Fibroblast of villous mesenchyme (primary cell): ENCODE measurements around the gene AGAP9. TPM values are rescaled to one million over a fixed set of nuclear protein-coding genes. Genes with fewer than 3 reads are reported as not detected.
"Not testable (repeated sequence)": the region's sequence is repeated elsewhere in the genome, so short reads cannot be mapped to it uniquely, and the experiment has no call there.

Experiments
- DNase-seq: peaks from one replicate; pipeline ENCODE4 v3.0.0-alpha.2; 2010; ENCODE audit warnings: low read depth
- H3K4me3 ChIP-seq: 2 replicates; pipeline ENCODE4 v1.5.1; 2011; ENCODE audit warnings: low read depth, mild to moderate bottlenecking, low read length
- CTCF ChIP-seq: IDR thresholded peaks from 2 replicates; pipeline ENCODE4 v1.5.1; 2012; ENCODE audit warnings: low read depth, mild to moderate bottlenecking, low read length; ENCODE audit not compliant: insufficient read depth
- total RNA-seq: library from RNA; depleted of rRNA; stranded (reverse); fragments of >200 nt; gene quantifications from 2 replicates; pipeline ENCODE4 v1.2.3, GENCODE V29; 2012

The AGAP9 gene
- total RNA-seq, 1 donor, result 4.7 TPM

- peak; percentile 9 for DNase-seq
- not testable (repeated sequence) for H3K4me3 ChIP-seq
These were observed 58.1 kb downstream of the AGAP9 start for GRCh38 chr10:47465216-47465917.

- DNase-seq, result not testable (repeated sequence)
These were observed 60.7 kb downstream of the AGAP9 start for GRCh38 chr10:47462577-47463358.

DNA sequence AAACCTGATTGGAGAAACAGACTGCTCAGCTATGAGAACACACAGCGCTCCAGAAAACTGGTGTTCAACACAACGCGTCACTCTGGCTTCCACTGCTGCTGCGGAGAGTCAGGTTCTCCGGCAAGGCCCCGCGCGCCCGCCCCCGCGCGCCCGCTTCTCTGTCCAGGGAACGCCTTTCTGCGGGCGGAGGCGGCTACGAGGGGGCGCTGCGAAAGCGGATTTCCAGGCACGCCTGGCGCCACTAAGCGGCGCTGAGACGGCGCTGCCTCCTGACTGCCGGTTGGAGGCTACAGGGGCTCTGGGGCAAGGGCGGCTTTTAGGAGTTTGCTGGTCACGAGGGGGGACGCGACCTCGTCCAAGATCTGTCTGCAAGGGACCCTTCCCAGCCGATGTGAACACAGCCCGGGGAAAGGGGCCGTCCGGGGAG is 62.2 kb downstream of the AGAP9 start:
- peak; percentile 77 for DNase-seq
- H3K4me3 ChIP-seq, result not testable (repeated sequence)
- peak; percentile 25 for TF ChIP-seq CTCF

More at GRCh38 chr10:47462577-47463358, 60.7 kb downstream of the AGAP9 start:
- H3K4me3 ChIP-seq, result not testable (repeated sequence)

DNA sequence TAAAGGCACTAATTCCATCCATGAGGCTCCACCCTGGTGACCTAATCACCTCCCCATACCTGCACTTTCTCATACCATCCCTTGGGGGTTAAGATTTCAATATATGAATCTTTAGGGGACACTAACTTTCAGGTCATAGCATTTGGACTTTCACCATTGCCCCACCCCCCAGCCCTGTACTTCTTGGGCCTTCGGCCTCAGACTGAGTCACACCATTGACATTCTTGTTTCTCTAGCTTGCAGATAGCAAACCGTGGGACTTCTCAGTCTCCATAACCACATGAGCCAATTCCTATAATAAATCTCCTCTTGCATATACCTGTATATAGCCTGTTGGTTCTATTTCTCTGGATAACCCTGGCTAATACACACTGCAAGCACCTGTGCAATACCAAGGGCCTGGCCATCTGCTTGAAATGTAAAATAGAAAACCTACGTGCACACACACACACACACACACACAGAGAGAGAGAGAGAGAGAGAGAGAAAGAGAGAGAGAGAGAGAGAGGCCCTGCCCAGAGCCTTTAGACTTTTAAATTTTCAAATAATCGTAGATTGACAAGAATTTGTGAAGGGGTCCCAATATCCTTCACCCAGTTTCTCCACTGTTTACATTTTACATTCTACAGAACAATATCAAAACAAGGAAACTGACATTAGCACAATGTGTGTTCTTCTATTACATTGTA is 64.8 kb downstream of the AGAP9 start:
- H3K4me3 ChIP-seq, result no peak overlapping the region
- no peak for TF ChIP-seq CTCF
- DNase-seq, result peak; percentile 79

- DNase-seq, result no peak
- no peak overlapping the region for H3K4me3 ChIP-seq
- no peak for TF ChIP-seq CTCF
These were observed 65.6 kb downstream of the AGAP9 start for GRCh38 chr10:47457826-47458225.

DNA sequence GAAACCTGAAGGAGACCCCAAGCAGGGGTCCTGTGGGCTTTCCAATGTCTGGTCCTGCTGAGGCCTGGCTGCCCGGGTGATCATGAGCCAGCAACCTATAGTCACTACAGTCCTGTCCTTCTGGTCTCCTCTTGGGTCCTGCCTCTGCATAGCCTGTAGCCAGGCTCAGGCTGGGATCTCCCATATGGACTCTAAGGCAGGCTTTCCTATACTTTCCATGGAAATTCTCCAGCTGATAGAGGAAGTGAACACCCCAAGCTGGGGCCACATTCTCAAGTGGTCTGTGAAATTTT is 66.0 kb downstream of the AGAP9 start:
- no peak overlapping the region for H3K4me3 ChIP-seq
- DNase-seq, result peak; percentile 10
- TF ChIP-seq CTCF, result no peak

DNA sequence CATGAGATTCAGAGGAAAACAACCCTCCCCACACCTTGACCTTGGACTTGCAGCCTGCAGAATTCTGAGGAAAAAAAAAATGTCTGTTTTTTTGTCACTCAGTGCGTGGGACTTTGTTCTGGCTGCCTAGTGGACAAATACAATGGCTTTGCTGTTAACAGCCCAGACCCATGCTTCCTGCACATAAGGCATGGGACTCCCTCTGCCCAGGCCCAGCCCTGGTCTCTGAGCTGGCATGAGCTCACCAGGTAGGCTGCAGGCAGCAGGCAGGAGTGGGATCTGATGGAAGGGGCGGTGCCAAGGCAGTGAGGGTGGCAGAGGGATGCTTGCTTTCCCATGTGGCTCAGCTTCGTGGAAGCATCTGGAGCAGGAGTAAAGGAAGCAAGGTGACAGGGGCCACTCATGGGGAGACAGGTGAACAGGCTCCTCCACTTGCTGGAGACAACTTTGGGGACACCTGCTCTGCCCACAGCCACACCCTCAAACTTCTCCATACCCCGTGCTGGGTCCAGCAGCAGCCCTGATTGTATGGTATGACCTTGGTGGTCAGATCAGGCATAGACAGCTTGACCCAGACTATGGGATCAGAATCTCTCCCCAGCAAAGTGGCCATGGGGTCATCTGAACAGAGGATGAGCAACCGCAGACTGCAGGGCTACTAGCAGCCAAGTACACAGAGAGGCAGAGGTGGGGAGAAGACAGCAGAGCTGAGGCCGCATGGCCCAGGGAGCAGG is 66.5 kb downstream of the AGAP9 start:
- H3K4me3 ChIP-seq, result no peak overlapping the region
- no peak for TF ChIP-seq CTCF
- no peak for DNase-seq
